H1 (cell line): Measurements from ENCODE around the gene ST6GALNAC4. TPM values are rescaled to one million over a fixed set of nuclear protein-coding genes. Genes with fewer than 3 reads are reported as not detected.

ENCODE experiments used
- CTCF ChIA-PET: fragments of 300-600 bp; sonication (Branson Sonifier 250); formaldehyde crosslinking; loops from one replicate; lab custom pipeline; 2021; ENCODE audit not compliant: partially characterized antibody; lab: Charles Lee
- POLR2A ChIA-PET: fragments of 300-600 bp; sonication (Branson Sonifier 250); formaldehyde crosslinking; loops from one replicate; lab custom pipeline; 2021; ENCODE audit warnings: inconsistent platforms; ENCODE audit not compliant: partially characterized antibody; lab: Charles Lee
- DNase-seq, 2 experiments: peaks; one replicate each; pipeline versions ENCODE4 v3.0.0 to v3.0.0-alpha.2; 2010 to 2022; ENCODE audit warnings: low spot score in 2 of 2, low read depth in 1 of 2, mixed read lengths in 1 of 2
- FAIRE-seq: peaks from 2 replicates; lab custom pipeline; 2011; peaks lifted over from hg19 to GRCh38; lab: Jason Lieb, UNC
- H2AFZ ChIP-seq: 2 replicates; pipeline ENCODE4 v1.8.1; 2012; ENCODE audit warnings: low read length, inconsistent platforms
- H2AK5ac ChIP-seq: 2 replicates; pipeline ENCODE4 v1.6.1; 2013; ENCODE audit warnings: low read depth, low read length
- H2BK120ac ChIP-seq: replicated peaks from 2 replicates; pipeline ENCODE3; 2013; ENCODE audit warnings: low read depth, low read length, inconsistent platforms
- H2BK12ac ChIP-seq: 2 replicates; pipeline ENCODE4 v1.6.1; 2013; ENCODE audit warnings: low read depth, low read length
- H2BK15ac ChIP-seq: 2 replicates; pipeline ENCODE4 v1.6.1; 2013; ENCODE audit warnings: low read length
- H2BK20ac ChIP-seq: 2 replicates; pipeline ENCODE4 v1.6.1; 2013; ENCODE audit warnings: low read length
- H2BK5ac ChIP-seq: 2 replicates; pipeline ENCODE4 v1.6.1; 2013; ENCODE audit warnings: low read depth, low read length
- H3K14ac ChIP-seq: 2 replicates; pipeline ENCODE4 v1.6.1; 2013; ENCODE audit warnings: inconsistent platforms; ENCODE audit not compliant: insufficient read length
- H3K18ac ChIP-seq: 2 replicates; pipeline ENCODE4 v1.6.1; 2013; ENCODE audit warnings: low read length; ENCODE audit errors: extremely low read depth
- H3K23ac ChIP-seq: 2 replicates; pipeline ENCODE4 v1.6.1; 2013; ENCODE audit warnings: inconsistent platforms; ENCODE audit not compliant: insufficient read length
- H3K23me2 ChIP-seq: 2 replicates; pipeline ENCODE4 v1.6.1; 2013; ENCODE audit warnings: low read depth, low read length
- H3K27ac ChIP-seq: 2 replicates; pipeline ENCODE4 v1.6.1; 2011; ENCODE audit warnings: low read depth, low read length, inconsistent platforms
- H3K27me3 ChIP-seq, 4 experiments: replicated peaks in 1 of 4; 1 replicate in 1 of 4; 2 replicates in 3 of 4; pipeline versions ENCODE4 v1.6.1 to v1.8.1; 2011 to 2013; ENCODE audit warnings: low read length in 3 of 4, mild to moderate bottlenecking in 3 of 4, inconsistent platforms in 2 of 4, mixed read lengths in 2 of 4, moderate library complexity in 1 of 4; ENCODE audit not compliant: control insufficient read depth in 3 of 4, insufficient read depth in 3 of 4; ENCODE audit errors: extremely low read depth in 1 of 4
- H3K36me3 ChIP-seq, 4 experiments: 2 replicates each; pipeline versions ENCODE4 v1.6.1 to v1.8.1; 2011 to 2013; ENCODE audit warnings: mild to moderate bottlenecking in 4 of 4, low read length in 3 of 4, moderate library complexity in 2 of 4, control low read depth in 1 of 4, inconsistent platforms in 1 of 4; ENCODE audit not compliant: insufficient read depth in 4 of 4, control insufficient read depth in 2 of 4
- H3K4ac ChIP-seq: replicated peaks from 2 replicates; pipeline ENCODE3; 2013; ENCODE audit warnings: low read length, low read depth, mixed read lengths, inconsistent platforms; ENCODE audit not compliant: insufficient read length
- H3K4me1 ChIP-seq, 4 experiments: replicated peaks in 1 of 4; 1 replicate in 1 of 4; 2 replicates in 3 of 4; pipeline versions ENCODE4 v1.6.1 to v1.8.1; 2011 to 2013; ENCODE audit warnings: low read length in 3 of 4, inconsistent platforms in 2 of 4, mixed read lengths in 1 of 4; ENCODE audit not compliant: insufficient read depth in 4 of 4, control insufficient read depth in 3 of 4
- H3K4me2 ChIP-seq, 2 experiments: 2 replicates each; pipeline versions ENCODE4 v1.6.1 to v1.8.1; 2011 to 2013; ENCODE audit warnings: low read depth in 2 of 2, low read length in 2 of 2, control low read depth in 1 of 2, inconsistent platforms in 1 of 2, mild to moderate bottlenecking in 1 of 2; ENCODE audit not compliant: insufficient read depth in 1 of 2
- H3K4me3 ChIP-seq, 4 experiments: fragments of 200-600, 300-600 bp in 1 of 4; sonication (generic), shearing (Covaris generic), sonication (Bioruptor Twin) in 1 of 4; 2 replicates each; pipeline versions ENCODE4 v1.5.1 to v1.8.1; 2011 to 2016; ENCODE audit warnings: low read length in 4 of 4, low read depth in 3 of 4, control low read depth in 2 of 4, inconsistent platforms in 2 of 4, mild to moderate bottlenecking in 2 of 4, mixed read lengths in 1 of 4, moderate library complexity in 1 of 4; ENCODE audit not compliant: insufficient read depth in 2 of 4; ENCODE audit errors: extremely low read depth in 1 of 4
- H3K56ac ChIP-seq: replicated peaks from 2 replicates; pipeline ENCODE3; 2013; ENCODE audit warnings: low read depth, mild to moderate bottlenecking, mixed read lengths, low read length, inconsistent platforms; ENCODE audit not compliant: insufficient read length
- H3K79me1 ChIP-seq: 2 replicates; pipeline ENCODE4 v1.6.1; 2013; ENCODE audit warnings: low read depth, low read length, control low read depth
- H3K79me2 ChIP-seq, 2 experiments: 2 replicates each; pipeline versions ENCODE4 v1.6.1 to v1.8.1; 2012 to 2013; ENCODE audit warnings: low read length in 2 of 2, mild to moderate bottlenecking in 2 of 2, inconsistent platforms in 1 of 2; ENCODE audit not compliant: insufficient read depth in 2 of 2, control insufficient read depth in 1 of 2
- H3K9ac ChIP-seq, 4 experiments: replicated peaks in 1 of 4; 1 replicate in 1 of 4; 2 replicates in 3 of 4; pipeline versions ENCODE4 v1.6.1 to v1.8.1; 2011 to 2013; ENCODE audit warnings: low read depth in 3 of 4, low read length in 3 of 4, control low read depth in 2 of 4, mild to moderate bottlenecking in 2 of 4, moderate library complexity in 2 of 4, inconsistent platforms in 1 of 4; ENCODE audit errors: extremely low read depth in 1 of 4
- H3K9me3 ChIP-seq, 2 experiments: 2 replicates each; pipeline versions ENCODE4 v1.6.1 to v1.8.1; 2012 to 2013; ENCODE audit warnings: mild to moderate bottlenecking in 2 of 2, moderate library complexity in 2 of 2, control low read depth in 1 of 2, inconsistent platforms in 1 of 2, low read depth in 1 of 2, low read length in 1 of 2, mixed read lengths in 1 of 2; ENCODE audit not compliant: insufficient read depth in 2 of 2
- H4K20me1 ChIP-seq, 2 experiments: replicated peaks in 1 of 2; 2 replicates each; pipeline versions ENCODE3 to v1.8.1; 2011 to 2013; ENCODE audit warnings: inconsistent platforms in 2 of 2, low read length in 2 of 2, mild to moderate bottlenecking in 1 of 2; ENCODE audit not compliant: insufficient read depth in 2 of 2, control insufficient read depth in 1 of 2
- H4K5ac ChIP-seq: 2 replicates; pipeline ENCODE4 v1.6.1; 2013; ENCODE audit warnings: low read length, low read depth, mixed read lengths, inconsistent platforms; ENCODE audit not compliant: insufficient read length
- H4K8ac ChIP-seq: 2 replicates; pipeline ENCODE4 v1.8.0; 2013; ENCODE audit warnings: mild to moderate bottlenecking, moderate library complexity, low read length, inconsistent platforms; ENCODE audit not compliant: insufficient read depth; ENCODE audit errors: extremely low read depth
- H4K91ac ChIP-seq: replicated peaks from 2 replicates; pipeline ENCODE3; 2013; ENCODE audit warnings: low read length, mixed read lengths, inconsistent platforms; ENCODE audit not compliant: insufficient read length
- ATF3 ChIP-seq: IDR thresholded peaks from 2 replicates; pipeline ENCODE4 v1.6.1; 2011; ENCODE audit warnings: low read depth, mild to moderate bottlenecking, low read length; ENCODE audit not compliant: insufficient read depth
- BCL11A ChIP-seq, 2 experiments: IDR thresholded peaks; one replicate each; pipeline ENCODE4 v1.6.1; 2011; ENCODE audit warnings: low read depth in 2 of 2, low read length in 2 of 2, mild to moderate bottlenecking in 2 of 2
- EP300 ChIP-seq, 2 experiments: IDR thresholded peaks; 1 replicate in 1 of 2; 2 replicates in 1 of 2; pipeline ENCODE4 v1.6.1; 2011 to 2012; ENCODE audit warnings: low read depth in 2 of 2, low read length in 2 of 2, mild to moderate bottlenecking in 2 of 2, borderline replicate concordance in 1 of 2, inconsistent platforms in 1 of 2, moderate library complexity in 1 of 2
- EZH2 ChIP-seq: fragments of 200-600 bp; sonication (generic); IDR thresholded peaks from 2 replicates; pipeline ENCODE4 v1.7.1; 2012; ENCODE audit warnings: low read depth, mild to moderate bottlenecking, moderate library complexity, low read length, inconsistent platforms; ENCODE audit not compliant: severe bottlenecking
- GTF2F1 ChIP-seq: IDR thresholded peaks from 2 replicates; pipeline ENCODE4 v1.6.1; 2012; ENCODE audit warnings: low read depth, low read length, improper control_type of control experiment, borderline replicate concordance
- MAFK ChIP-seq: IDR thresholded peaks from 2 replicates; pipeline ENCODE4 v1.6.1; 2012; ENCODE audit warnings: low read depth, mild to moderate bottlenecking, improper control_type of control experiment, low read length
- POLR2A ChIP-seq, 2 experiments: IDR thresholded peaks; 1 replicate in 1 of 2; 2 replicates in 1 of 2; pipeline ENCODE4 v1.6.1; 2011; ENCODE audit warnings: low read depth in 2 of 2, low read length in 2 of 2, mild to moderate bottlenecking in 2 of 2; ENCODE audit errors: control extremely low read depth in 1 of 2
- RNF2 ChIP-seq: fragments of 200-900, 300-1000 bp; sonication (generic); IDR thresholded peaks from 2 replicates; pipeline ENCODE4 v1.7.1; 2016; ENCODE audit warnings: borderline replicate concordance, low read depth, mild to moderate bottlenecking, antibody characterized with exemption, low read length; ENCODE audit not compliant: poor library complexity, severe bottlenecking; ENCODE audit errors: missing control alignments
- RXRA ChIP-seq: IDR thresholded peaks from 2 replicates; pipeline ENCODE4 v1.6.1; 2011; ENCODE audit warnings: low read depth, mild to moderate bottlenecking, low read length, moderate library complexity; ENCODE audit not compliant: insufficient read depth
- TBP ChIP-seq: IDR thresholded peaks from 2 replicates; pipeline ENCODE4 v1.6.1; 2011; ENCODE audit warnings: low read depth, low read length, improper control_type of control experiment
- WGBS, 2 experiments: shearing (Covaris generic) in 1 of 2; methylation state at CpG; one replicate each; pipeline versions ENCODE4 v1.1.6 to v1.1.7; 2013 to 2015; ENCODE audit warnings: low lambda C conversion rate in 2 of 2, mixed read lengths in 2 of 2, inconsistent platforms in 1 of 2, low coverage in 1 of 2, missing lambda C conversion rate in 1 of 2; ENCODE audit not compliant: insufficient replicate concordance in 2 of 2, insufficient coverage in 1 of 2, insufficient read length in 1 of 2; ENCODE audit errors: extremely low coverage in 1 of 2, missing lambda C conversion rate in 1 of 2; 5-methylcytosine and 5-hydroxymethylcytosine counted together
- polyA plus RNA-seq, 7 experiments: library from polyadenylated mRNA; depleted of rRNA in 3 of 7; stranded (reverse) in 5 of 7; unstranded in 2 of 7; fragments of >200 nt in 5 of 7; fragments of 200-250 nt in 2 of 7; gene quantifications; 1 replicate in 5 of 7; 2 replicates in 1 of 7; 4 replicates in 1 of 7; pipeline versions ENCODE4 v1.2.1 to v1.2.3, GENCODE V29; 2011 to 2013; ENCODE audit warnings: missing spikeins in 2 of 7, mixed read lengths in 2 of 7
- total RNA-seq: library from RNA; stranded (reverse); fragmentation: NEBNext Ultra II Directional; extraction: Animal tissue kit (Norgen Biotek cat#: 25700); gene quantifications from 2 replicates; pipeline ENCODE4 v1.2.1, GENCODE V29; 2021
- TF ChIP-seq, protein P1 (sequence below): IDR thresholded peaks from 2 replicates; pipeline ENCODE4 v1.6.1; 2012; ENCODE audit warnings: inconsistent platforms

The ST6GALNAC4 gene
- total and polyA plus RNA-seq, 2 of the 8 experiments (the other 6 are each of a cell fraction or from before 2014, with no cell fraction given): 21.8 to 34.1 TPM

- no peaks in the 10 kb centered on the region for H3K9me3 ChIP-seq
- no peak overlapping the region for H4K91ac ChIP-seq
- H3K36me3 ChIP-seq: peaks cover 23 to 41% (median 32%) of the 10 kb centered on the region in 4 experiments
- no peak for FAIRE-seq
- H3K14ac ChIP-seq: no peak overlapping the region
- no peak overlapping the region for H3K4me3 ChIP-seq
- peaks cover 0 to 28% (median 16%) of the 10 kb centered on the region in 4 experiments; a peak in 6 of 7 replicates for H3K4me1 ChIP-seq
- H4K20me1 ChIP-seq: peaks cover 5 to 13% of the 10 kb centered on the region in 2 experiments
- no peak overlapping the region for H2AK5ac ChIP-seq
- H2BK120ac ChIP-seq: no peak overlapping the region
- DNase-seq: no peak
- H3K56ac ChIP-seq: no peak overlapping the region
- H3K9ac ChIP-seq: no peak overlapping the region
- H3K23me2 ChIP-seq: peaks cover 5% of the 10 kb centered on the region; the same call in 1 of the 2 replicates
- H3K79me1 ChIP-seq: peaks cover 12% of the 10 kb centered on the region
- no peak overlapping the region for H2BK12ac ChIP-seq
- H3K27ac ChIP-seq: no peak overlapping the region
- H3K4me2 ChIP-seq: no peak overlapping the region
- ChIA-PET POLR2A (interaction anchor here (1.0 to 10.1 kb wide), 3 partner anchors 13 to 103 kb away, joined by 3 to 91 read pairs (median 3); no protein-coding TSS in a partner anchor), CTCF (interaction anchor here (1.1 to 2.1 kb wide), 4 partner anchors 10 to 177 kb away, joined by 3 to 8 read pairs (median 4); no protein-coding TSS in a partner anchor)
- H2BK20ac ChIP-seq: no peak overlapping the region
- peaks cover 0 to 4% of the 10 kb centered on the region in 2 experiments; a peak in 1 of 4 replicates for H3K79me2 ChIP-seq
- no peak overlapping the region for H2BK15ac ChIP-seq
- no peak overlapping the region for H2BK5ac ChIP-seq
- no peak overlapping the region for H3K18ac ChIP-seq
- H4K8ac ChIP-seq: no peak overlapping the region; the same call in 1 of the 2 replicates
- H3K23ac ChIP-seq: no peak overlapping the region
- WGBS, 2 experiments: 85% methylated on average over 8 of the region's 8 CpGs; no CpG with 5 or more reads in 1 of the 2 experiments
- no peak overlapping the region for H2AFZ ChIP-seq
- H3K4ac ChIP-seq: no peak overlapping the region
- H4K5ac ChIP-seq: no peak overlapping the region
- no peaks in the 10 kb centered on the region for H3K27me3 ChIP-seq
- no peak for TF ChIP-seq RXRA
- no peak for TF ChIP-seq RNF2
- no peak for TF ChIP-seq EZH2
- TF ChIP-seq BCL11A (IDR thresholded peaks at IDR 0.05; ENCODE audit: low read depth in 2 of 2, low read length in 2 of 2): no peak
- TF ChIP-seq GTF2F1: no peak
- TF ChIP-seq EP300 (IDR thresholded peaks at IDR 0.05; ENCODE audit: borderline replicate concordance in 1 of 2, low read depth in 2 of 2, low read length in 2 of 2): no peak
- TF ChIP-seq, protein P1, sequence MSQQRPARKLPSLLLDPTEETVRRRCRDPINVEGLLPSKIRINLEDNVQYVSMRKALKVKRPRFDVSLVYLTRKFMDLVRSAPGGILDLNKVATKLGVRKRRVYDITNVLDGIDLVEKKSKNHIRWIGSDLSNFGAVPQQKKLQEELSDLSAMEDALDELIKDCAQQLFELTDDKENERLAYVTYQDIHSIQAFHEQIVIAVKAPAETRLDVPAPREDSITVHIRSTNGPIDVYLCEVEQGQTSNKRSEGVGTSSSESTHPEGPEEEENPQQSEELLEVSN: no peak
- no peak for TF ChIP-seq TBP
- TF ChIP-seq POLR2A (IDR thresholded peaks at IDR 0.05; ENCODE audit: control extremely low read depth in 1 of 2, low read depth in 2 of 2, low read length in 2 of 2): no peak
- no peak for TF ChIP-seq MAFK
- no peak for TF ChIP-seq ATF3
These were observed 21.0 kb downstream of the ST6GALNAC4 start for GRCh38 chr9:127895811-127896210.
